GM13977 (cell line): ENCODE results near the gene CITED4.

Experiments used
- DNase-seq: peaks from one replicate; pipeline ENCODE4 v3.0.0; 2012; ENCODE audit warnings: low spot score
- in situ Hi-C: fragments of 300-500 bp; cut with MboI; formaldehyde crosslinking; loops from one replicate; pipeline ENCODE4 v1.12.0; 2022; ENCODE audit warnings: low sequenced_read_pairs, low pct_unique_long_range_greater_than_20kb, mixed read lengths, inconsistent platforms; ENCODE audit not compliant: unreplicated experiment
- TF ChIP-seq, protein P1 (sequence below): IDR thresholded peaks from 2 replicates; pipeline ENCODE4 v1.5.1; 2012; ENCODE audit warnings: mild to moderate bottlenecking, control low read depth; ENCODE audit not compliant: insufficient read depth; ENCODE audit errors: extremely low read depth, missing control alignments

CITED4 gene

DNA sequence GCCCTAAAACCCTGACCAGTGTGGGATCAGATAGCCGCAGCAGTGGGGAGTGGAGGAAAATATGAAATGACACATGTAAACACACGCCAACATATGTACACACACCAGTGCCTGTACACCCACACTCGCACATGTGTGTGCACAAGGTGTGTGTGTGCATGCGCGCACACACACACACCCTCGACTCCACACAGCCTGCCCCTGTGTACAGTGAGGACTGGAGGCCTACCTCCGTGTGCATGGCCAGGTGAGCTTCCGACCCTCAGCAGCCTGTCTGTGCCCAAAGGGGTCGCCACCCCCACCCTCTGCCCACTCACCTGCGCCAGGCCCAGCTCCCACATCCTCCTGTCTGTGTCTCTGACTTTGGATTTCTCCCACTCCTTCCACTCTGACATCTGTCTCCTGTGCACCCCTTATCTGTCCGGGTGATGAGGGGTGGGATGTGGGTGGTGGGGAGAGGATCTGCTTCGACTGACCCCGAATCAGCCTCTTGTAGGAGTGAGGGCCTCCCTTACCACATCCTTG lies 31.7 kb downstream of the CITED4 start:
- TF ChIP-seq, protein P1, sequence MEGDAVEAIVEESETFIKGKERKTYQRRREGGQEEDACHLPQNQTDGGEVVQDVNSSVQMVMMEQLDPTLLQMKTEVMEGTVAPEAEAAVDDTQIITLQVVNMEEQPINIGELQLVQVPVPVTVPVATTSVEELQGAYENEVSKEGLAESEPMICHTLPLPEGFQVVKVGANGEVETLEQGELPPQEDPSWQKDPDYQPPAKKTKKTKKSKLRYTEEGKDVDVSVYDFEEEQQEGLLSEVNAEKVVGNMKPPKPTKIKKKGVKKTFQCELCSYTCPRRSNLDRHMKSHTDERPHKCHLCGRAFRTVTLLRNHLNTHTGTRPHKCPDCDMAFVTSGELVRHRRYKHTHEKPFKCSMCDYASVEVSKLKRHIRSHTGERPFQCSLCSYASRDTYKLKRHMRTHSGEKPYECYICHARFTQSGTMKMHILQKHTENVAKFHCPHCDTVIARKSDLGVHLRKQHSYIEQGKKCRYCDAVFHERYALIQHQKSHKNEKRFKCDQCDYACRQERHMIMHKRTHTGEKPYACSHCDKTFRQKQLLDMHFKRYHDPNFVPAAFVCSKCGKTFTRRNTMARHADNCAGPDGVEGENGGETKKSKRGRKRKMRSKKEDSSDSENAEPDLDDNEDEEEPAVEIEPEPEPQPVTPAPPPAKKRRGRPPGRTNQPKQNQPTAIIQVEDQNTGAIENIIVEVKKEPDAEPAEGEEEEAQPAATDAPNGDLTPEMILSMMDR = no peak
- in situ Hi-C loops = no loop called here
- DNase-seq = no peak

GRCh38 chr1:40829631-40830245 lies 32.4 kb downstream of the CITED4 start:
- TF ChIP-seq, protein P1 = no peak
- DNase-seq = no peak
- in situ Hi-C loops = no loop called here

DNA sequence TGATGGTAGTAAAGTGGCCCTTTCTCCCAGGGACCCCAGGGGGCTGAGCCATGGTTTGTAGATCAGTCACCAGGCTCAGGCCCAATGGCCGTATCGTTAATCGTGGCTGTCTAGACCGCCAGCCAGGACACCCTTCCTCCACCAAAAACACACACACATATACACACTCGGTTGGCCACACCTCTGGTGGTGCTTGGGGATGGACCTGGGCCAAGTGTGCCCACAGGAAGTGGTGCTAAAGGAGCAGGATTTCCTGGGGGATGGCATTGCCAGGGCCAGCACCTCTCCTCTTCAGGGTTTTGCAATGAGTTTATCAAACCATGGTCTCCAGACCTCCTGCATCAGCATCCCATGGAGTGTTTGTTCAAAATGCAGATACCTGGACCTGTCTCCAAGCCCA lies 36.2 kb downstream of the CITED4 start:
- DNase-seq = no peak
- in situ Hi-C loops = no loop called here
- TF ChIP-seq, protein P1 = no peak

DNA sequence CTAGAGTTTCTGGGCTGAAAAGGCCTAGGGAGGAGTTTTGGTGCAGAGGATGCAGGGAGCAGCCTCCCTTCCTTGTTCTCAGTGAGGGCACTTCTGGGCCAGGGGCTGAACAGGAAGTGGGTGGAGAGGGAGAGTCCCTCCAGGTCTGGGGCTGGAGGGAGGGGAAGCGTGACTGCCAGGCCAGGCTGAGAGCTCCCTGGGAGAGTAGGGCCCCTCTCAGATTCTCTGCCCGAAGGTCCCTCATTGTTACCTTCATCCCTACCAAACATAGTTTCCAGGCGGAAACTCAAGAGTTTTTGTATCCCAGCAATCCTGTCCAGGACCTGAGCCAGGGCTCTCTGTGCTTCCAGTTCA lies 36.8 kb downstream of the CITED4 start:
- in situ Hi-C loops = no loop called here
- TF ChIP-seq, protein P1 = no peak

DNA sequence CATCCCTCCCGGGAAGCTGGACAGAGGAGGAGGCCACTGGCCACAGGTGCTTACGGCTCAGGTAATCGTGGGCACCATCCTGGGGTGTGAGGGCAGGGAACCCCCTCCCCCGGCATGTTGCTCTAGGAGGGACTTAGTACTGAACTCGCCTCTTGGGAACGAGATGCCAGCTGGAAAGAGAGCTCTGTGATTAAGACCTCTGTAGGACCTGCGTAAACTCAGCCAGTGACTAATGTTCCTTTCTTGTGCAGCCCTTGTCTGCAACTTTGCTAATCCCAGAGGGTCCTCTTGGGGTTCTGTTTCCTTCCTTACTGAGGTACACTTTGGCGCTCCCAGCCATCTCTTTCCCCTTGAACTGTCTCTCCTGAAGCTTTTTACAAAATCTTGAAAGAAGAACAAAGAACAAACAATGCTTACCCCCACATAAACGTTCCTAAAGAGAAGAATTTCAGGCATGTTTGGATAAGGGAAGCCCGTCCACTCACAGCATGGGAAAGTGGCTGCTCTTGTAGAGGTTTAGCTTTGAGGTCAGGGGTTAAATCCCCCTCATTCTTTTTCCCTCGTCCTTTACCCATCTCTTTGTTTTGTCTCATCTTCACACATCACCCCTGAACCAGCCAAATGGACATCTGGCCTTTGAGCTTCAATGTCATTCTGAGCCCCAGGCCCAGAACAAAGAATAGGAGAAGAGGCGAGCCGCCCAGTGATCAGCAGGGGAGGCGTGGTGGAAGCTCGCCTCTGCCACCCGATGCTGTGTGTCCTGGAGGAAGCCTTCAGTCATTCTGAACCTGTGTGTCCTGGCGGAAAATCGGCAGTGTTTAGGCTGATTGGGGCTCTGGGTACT lies 37.4 kb downstream of the CITED4 start:
- TF ChIP-seq, protein P1 = no peak
- DNase-seq = no peak
- in situ Hi-C loops = no loop called here

More for the DNA sequence above, 36.8 kb downstream of the CITED4 start:
- peak; percentile 68 for DNase-seq

DNA sequence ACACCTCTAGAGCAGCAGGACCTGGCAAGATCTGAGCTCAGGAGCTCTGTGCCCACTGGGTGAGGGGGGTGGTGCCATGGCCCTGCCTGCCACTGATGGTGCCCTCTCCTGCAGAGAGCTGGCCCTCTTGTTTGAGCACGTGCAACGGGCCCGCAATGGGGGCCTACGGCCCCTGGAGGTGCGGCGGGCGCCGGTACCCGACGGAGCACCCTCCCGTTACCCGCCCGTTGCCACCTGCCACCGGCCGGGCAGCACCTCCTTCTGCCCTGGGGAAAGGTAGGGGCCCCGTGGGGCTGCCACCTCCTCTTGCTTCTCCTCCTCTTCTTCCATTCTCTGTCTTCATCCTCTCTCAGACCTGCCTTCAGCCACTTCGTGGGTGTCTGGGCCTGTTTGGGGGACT lies 38.2 kb downstream of the CITED4 start:
- DNase-seq = no peak
- TF ChIP-seq, protein P1 = no peak
- in situ Hi-C loops = no loop called here
